ENCODE measurements around the gene MED25. TPM values are rescaled to one million over a fixed set of nuclear protein-coding genes. Genes with fewer than 3 reads are reported as not detected.

The MED25 gene
- total RNA-seq, 1 donor from 2014 or later: 65.8 TPM

DNA sequence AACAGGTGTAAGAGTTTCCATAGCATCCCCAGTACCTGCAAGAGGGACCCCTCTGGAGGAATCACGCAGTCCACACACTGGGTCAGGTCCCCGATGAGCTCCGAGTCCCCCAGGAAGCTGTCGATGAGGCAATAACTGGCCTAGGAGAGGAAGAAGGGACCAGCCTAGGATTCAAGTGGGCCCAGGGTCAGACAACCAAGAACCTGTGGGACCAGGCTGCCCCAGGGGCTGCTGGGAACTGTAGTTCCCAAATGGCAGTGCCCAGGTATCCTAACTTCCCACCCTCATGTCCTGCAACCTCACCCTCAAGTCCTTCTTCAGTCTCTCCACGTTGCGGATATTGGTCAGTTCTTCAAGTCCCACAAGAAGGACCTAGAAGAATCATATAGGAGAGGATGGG, 6.8 kb upstream of the MED25 start:
- TF ChIP-seq, protein P1, sequence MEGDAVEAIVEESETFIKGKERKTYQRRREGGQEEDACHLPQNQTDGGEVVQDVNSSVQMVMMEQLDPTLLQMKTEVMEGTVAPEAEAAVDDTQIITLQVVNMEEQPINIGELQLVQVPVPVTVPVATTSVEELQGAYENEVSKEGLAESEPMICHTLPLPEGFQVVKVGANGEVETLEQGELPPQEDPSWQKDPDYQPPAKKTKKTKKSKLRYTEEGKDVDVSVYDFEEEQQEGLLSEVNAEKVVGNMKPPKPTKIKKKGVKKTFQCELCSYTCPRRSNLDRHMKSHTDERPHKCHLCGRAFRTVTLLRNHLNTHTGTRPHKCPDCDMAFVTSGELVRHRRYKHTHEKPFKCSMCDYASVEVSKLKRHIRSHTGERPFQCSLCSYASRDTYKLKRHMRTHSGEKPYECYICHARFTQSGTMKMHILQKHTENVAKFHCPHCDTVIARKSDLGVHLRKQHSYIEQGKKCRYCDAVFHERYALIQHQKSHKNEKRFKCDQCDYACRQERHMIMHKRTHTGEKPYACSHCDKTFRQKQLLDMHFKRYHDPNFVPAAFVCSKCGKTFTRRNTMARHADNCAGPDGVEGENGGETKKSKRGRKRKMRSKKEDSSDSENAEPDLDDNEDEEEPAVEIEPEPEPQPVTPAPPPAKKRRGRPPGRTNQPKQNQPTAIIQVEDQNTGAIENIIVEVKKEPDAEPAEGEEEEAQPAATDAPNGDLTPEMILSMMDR (IDR thresholded peaks at IDR 0.05; ENCODE audit: borderline replicate concordance): no peak
- no peak for DNase-seq
- Histone ChIP-seq H3K27ac (replicated peaks) (no peak overlapping the region), H3K4me3 (no peak overlapping the region), H3K4me1 (peaks cover 45% of the 10 kb centered on the region), H3K9me3 (replicated peaks) (no peaks in the 10 kb centered on the region), H3K27me3 (ENCODE audit: low read depth) (no peaks in the 10 kb centered on the region), H3K36me3 (peaks cover 12% of the 10 kb centered on the region)
- intact Hi-C loops (cut with micrococcal nuclease): no loop called here

DNA sequence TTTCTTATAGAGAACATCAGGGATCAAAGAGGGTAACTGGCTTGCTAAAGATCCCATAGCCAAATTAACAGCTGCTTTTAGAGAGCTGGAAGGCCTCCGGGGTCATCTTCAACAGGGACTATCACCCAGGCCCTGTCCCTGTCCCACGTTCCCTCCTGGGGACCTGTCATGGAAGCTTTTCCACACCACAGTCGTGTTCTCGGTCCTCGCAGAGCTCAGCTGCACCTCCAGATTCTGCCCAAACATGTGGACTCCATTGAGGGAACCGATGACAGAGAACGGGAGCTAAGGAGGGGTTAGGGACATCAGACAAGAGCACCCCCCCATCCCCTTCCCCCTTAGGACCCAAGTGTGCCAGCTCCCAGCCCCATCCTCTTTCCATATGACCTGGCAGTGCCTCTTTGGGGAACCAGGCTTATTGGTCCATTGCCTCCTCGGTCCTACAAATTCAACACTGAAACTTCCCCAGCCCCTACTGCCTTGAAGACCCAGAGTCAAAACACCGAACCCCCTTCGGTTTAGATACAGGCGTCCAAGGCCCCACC, 5.6 kb upstream of the MED25 start:
- TF ChIP-seq, protein P1 (IDR thresholded peaks at IDR 0.05; ENCODE audit: borderline replicate concordance): no peak
- H3K27me3 ChIP-seq (ENCODE audit: low read depth): no peaks in the 10 kb centered on the region
- DNase-seq: no peak
- peak overlapping the region; percentile 81 for H3K4me3 ChIP-seq
- no peaks in the 10 kb centered on the region for H3K9me3 ChIP-seq (replicated peaks)
- peaks cover 1% of the 10 kb centered on the region for H3K36me3 ChIP-seq
- intact Hi-C loops (cut with micrococcal nuclease): no loop called here
- peak overlapping the region; percentile 96 for H3K27ac ChIP-seq (replicated peaks)
- peaks cover 53% of the 10 kb centered on the region for H3K4me1 ChIP-seq

DNA sequence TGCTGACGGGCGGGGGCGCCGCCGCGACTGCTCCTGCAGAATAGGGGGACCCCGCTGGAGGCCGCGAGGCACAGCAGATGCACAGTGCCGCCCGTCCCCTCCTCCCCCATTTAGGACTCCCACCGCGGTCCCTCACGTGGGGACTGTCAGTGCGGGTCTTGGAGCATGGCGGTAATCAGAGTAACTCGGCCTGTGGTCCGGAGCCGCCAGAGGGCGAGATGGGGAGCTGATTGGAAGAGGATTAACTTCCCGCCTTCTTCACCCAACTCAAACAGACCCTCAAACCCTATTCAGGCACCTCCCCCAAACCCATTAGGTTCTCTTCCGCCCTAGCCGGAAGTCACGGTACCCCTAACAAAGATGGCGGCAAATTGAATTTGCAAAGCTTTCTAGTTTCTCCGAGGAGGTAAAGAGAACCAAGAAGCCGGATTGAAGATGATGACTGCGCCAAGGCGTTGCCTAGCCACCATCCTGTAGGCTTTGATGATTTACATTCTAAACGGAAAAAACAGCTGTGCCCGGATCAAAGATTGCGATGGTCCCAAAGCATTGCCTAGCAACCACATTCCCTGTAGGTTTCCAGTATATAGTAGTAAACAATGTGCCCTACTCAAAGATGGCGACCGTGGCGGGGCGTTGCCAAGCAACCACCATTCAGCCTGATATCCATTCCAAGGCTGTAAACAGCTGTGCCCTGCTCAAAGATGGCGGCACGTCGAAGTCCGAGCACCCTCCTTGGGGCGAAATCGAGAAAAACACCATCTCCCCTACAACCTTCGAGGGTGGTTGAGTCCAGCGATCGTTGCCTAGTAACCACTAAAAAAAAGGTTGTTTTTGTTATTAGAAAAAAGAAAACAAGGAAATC, 4.9 kb upstream of the MED25 start, which contains the start of gene FUZ:
Gene FUZ, minus strand, starts transcription at position 296 of the 865 bp plus-strand sequence. Its CDS starts 186 bp downstream, at position 110.
- Histone ChIP-seq H3K9me3 (replicated peaks) (no peaks in the 10 kb centered on the region), H3K27me3 (ENCODE audit: low read depth) (no peaks in the 10 kb centered on the region), H3K4me3 (peak within 1 kb of the TSS; percentile 81), H3K27ac (replicated peaks) (peak within 1 kb of the TSS; percentile 96), H3K4me1 (peaks cover 56% of the 10 kb centered on the region), H3K36me3 (no peaks in the 10 kb centered on the region)
- TF ChIP-seq, protein P1 (IDR thresholded peaks at IDR 0.05; ENCODE audit: borderline replicate concordance): peak; percentile 49
- intact Hi-C loops (cut with micrococcal nuclease): no loop called here
- DNase-seq: peak; percentile 98

DNA sequence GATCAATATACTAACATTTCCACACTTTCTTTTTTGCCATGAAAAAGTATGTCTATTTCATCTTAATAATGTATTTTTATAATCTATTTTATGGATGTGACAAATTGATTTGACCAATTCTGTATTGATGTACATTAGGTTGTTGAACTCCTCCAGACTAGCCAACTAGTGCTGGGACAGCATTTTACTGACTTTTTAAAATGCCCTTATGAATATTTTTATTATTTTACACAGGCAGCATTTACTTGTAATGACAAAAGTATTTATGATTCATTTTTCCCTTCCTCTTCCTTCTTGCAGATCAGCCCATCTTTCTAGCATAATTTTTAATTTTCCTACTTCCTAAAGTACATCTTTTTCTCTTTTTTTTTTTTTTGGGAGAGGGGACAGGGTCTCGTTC, 4.1 kb upstream of the MED25 start:
- no peaks in the 10 kb centered on the region for H3K9me3 ChIP-seq (replicated peaks)
- intact Hi-C loops (cut with micrococcal nuclease): no loop called here
- peak overlapping the region; percentile 96 for H3K27ac ChIP-seq (replicated peaks)

DNA sequence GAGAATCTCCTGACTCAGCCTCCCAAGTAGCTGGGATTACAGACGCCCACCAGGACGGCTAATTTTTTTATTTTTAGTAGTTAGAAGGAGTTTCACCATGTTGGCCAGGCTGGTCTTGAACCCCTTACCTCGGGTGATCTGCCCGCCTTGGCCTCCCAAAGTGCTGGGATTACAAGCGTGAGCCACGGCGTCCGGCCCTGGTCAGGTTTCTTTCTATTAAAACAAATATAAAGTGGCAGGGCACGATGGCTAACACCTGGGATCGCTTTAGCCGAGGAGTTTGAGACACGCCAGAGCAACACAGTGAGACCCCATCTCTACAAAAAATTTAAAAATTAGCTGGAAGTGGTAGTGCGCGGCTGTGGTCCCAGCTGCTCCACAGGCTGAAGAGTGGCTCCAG, 1.5 kb upstream of the MED25 start:
- DNase-seq: no peak
- Histone ChIP-seq H3K36me3 (no peaks in the 10 kb centered on the region), H3K4me1 (peaks cover 63% of the 10 kb centered on the region), H3K27me3 (ENCODE audit: low read depth) (no peaks in the 10 kb centered on the region), H3K9me3 (replicated peaks) (no peaks in the 10 kb centered on the region), H3K4me3 (peak overlapping the region; percentile 86), H3K27ac (replicated peaks) (peak overlapping the region; percentile 92)
- TF ChIP-seq, protein P1 (IDR thresholded peaks at IDR 0.05; ENCODE audit: borderline replicate concordance): no peak
- intact Hi-C loops (cut with micrococcal nuclease): loop anchor here (5.0 kb wide), 1 partner anchor 51 kb away; the partner anchor contains the start of gene PNKP

More for the DNA sequence above, 4.1 kb upstream of the MED25 start:
- Histone ChIP-seq H3K4me1 (peaks cover 57% of the 10 kb centered on the region), H3K4me3 (peak overlapping the region; percentile 81), H3K27me3 (ENCODE audit: low read depth) (no peaks in the 10 kb centered on the region), H3K36me3 (no peaks in the 10 kb centered on the region)
- DNase-seq: no peak
- TF ChIP-seq, protein P1 (IDR thresholded peaks at IDR 0.05; ENCODE audit: borderline replicate concordance): no peak

Measured in left ventricle myocardium inferior (tissue), 1 donor.